Psoas muscle (tissue), 8 donors: ENCODE data around the gene CHPF2. TPM values are rescaled to one million over a fixed set of nuclear protein-coding genes. Genes with fewer than 3 reads are reported as not detected.
A peak's percentile ranks its signal among the peaks of the same experiment; 100 is the strongest.

ENCODE experiments used
- ATAC-seq, 4 donors: fragments of 200-7000 bp; cut with Tn5 transposase; one replicate each; pipeline ENCODE4 v1.9.1; 2020; ENCODE audit warnings: moderate library complexity in 3 of 4, mild to moderate bottlenecking in 2 of 4
- DNase-seq, 2 donors: peaks; one replicate each; pipeline ENCODE4 v3.0.0-alpha.2; 2020
- H3K27ac ChIP-seq: fragments of 200-600 bp; one replicate; pipeline ENCODE4 v1.8.0; 2022
- H3K27me3 ChIP-seq, 3 donors: fragments of 200-600 bp in 1 of 3; one replicate each; pipeline versions ENCODE4 v1.6.1 to v1.8.0; 2013 to 2022; ENCODE audit warnings: low read length in 2 of 3, mild to moderate bottlenecking in 2 of 3, moderate library complexity in 1 of 3; ENCODE audit not compliant: insufficient read depth in 3 of 3
- H3K36me3 ChIP-seq, 2 donors: fragments of 200-600 bp in 1 of 2; one replicate each; pipeline versions ENCODE4 v1.6.1 to v1.8.0; 2013 to 2022; ENCODE audit warnings: low read depth in 1 of 2, mild to moderate bottlenecking in 1 of 2, moderate library complexity in 1 of 2; ENCODE audit not compliant: insufficient read depth in 1 of 2
- H3K4me1 ChIP-seq: fragments of 200-600 bp; one replicate; pipeline ENCODE4 v1.8.0; 2022
- H3K4me3 ChIP-seq: fragments of 200-600 bp; one replicate; pipeline ENCODE4 v1.8.0; 2022; ENCODE audit warnings: mild to moderate bottlenecking
- H3K9me3 ChIP-seq: fragments of 200-600 bp; one replicate; pipeline ENCODE4 v1.8.0; 2022
- WGBS, 3 donors: extraction: QIAGEN DNeasy Blood & Tissue Kit; methylation state at CpG; one replicate each; pipeline versions ENCODE4 v1.1.6 to v1.1.7; 2013; 5-methylcytosine and 5-hydroxymethylcytosine counted together
- intact Hi-C, 2 donors: fragments of 100-400 bp; cut with DNase I; formaldehyde crosslinking; loops; one replicate each; pipeline versions ENCODE4 v1.11.0 to v1.14.2; 2022
- polyA plus RNA-seq, 3 donors: library from polyadenylated mRNA; stranded (reverse); fragments of 200-250 nt; gene quantifications; one replicate each; pipeline ENCODE4 v1.2.3, GENCODE V29; 2013
- total RNA-seq, 4 donors: library from RNA; stranded (reverse); fragmentation: NEBNext Ultra II Directional in 2 of 4; extraction: Animal tissue kit (Norgen Biotek cat#: 25700) in 2 of 4; gene quantifications; one replicate each; pipeline versions ENCODE4 v1.2.1 to v1.2.4, GENCODE V29; 2021 to 2023
- TF ChIP-seq, protein P1 (sequence below): fragments of 200-600 bp; IDR thresholded peaks from one replicate; pipeline ENCODE4 v1.8.0; 2022; ENCODE audit warnings: antibody characterized with exemption
- donor health status: healthy with polysubstance abuse.
- donor health status: DM: no; HTN: no; CAD: no; lungs with moderate emphysema.
- donor health status: Bipolar disorder and iron deficiency.
- donor health status: healthy.
- donor health status: DM: yes; HTN: yes; CAD: no.
- donor health status: DM: no; HTN: no; CAD: no.
- donor health status: DM: no; HTN: no; CAD: no.
- donor health status: DM: yes; HTN: yes; CAD: no.

The CHPF2 gene
- total and polyA plus RNA-seq, 7 donors, result 5.3 to 19.8 (median 10.1) TPM

GRCh38 chr7:151207804-151208203 lies 24.5 kb upstream of the CHPF2 start:
- Histone ChIP-seq H3K4me3 (no peak overlapping the region), H3K27me3 (peaks cover 0 to 16% (median 14%) of the 10 kb centered on the region in 3 donors), H3K4me1 (no peaks in the 10 kb centered on the region), H3K36me3 (peaks cover 4 to 18% of the 10 kb centered on the region in 2 donors), H3K27ac (no peak overlapping the region), H3K9me3 (no peaks in the 10 kb centered on the region)
- intact Hi-C loops, result no loop called here
- no peak for DNase-seq
- ATAC-seq, result peak in 2 of 4 donors; percentile 15 to 18
- TF ChIP-seq, protein P1, sequence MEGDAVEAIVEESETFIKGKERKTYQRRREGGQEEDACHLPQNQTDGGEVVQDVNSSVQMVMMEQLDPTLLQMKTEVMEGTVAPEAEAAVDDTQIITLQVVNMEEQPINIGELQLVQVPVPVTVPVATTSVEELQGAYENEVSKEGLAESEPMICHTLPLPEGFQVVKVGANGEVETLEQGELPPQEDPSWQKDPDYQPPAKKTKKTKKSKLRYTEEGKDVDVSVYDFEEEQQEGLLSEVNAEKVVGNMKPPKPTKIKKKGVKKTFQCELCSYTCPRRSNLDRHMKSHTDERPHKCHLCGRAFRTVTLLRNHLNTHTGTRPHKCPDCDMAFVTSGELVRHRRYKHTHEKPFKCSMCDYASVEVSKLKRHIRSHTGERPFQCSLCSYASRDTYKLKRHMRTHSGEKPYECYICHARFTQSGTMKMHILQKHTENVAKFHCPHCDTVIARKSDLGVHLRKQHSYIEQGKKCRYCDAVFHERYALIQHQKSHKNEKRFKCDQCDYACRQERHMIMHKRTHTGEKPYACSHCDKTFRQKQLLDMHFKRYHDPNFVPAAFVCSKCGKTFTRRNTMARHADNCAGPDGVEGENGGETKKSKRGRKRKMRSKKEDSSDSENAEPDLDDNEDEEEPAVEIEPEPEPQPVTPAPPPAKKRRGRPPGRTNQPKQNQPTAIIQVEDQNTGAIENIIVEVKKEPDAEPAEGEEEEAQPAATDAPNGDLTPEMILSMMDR, result no peak
- WGBS, 3 donors, result 19 to 36% (median 24%) methylated on average over 12 of the region's 12 CpGs

GRCh38 chr7:151208253-151208862 lies 23.9 kb upstream of the CHPF2 start:
- H3K4me3 ChIP-seq, result no peak overlapping the region
- DNase-seq (no peak), ATAC-seq (no peak)
- peaks cover 0 to 16% (median 14%) of the 10 kb centered on the region in 3 donors for H3K27me3 ChIP-seq
- WGBS, 3 donors, result 57 to 68% (median 61%) methylated on average over 9 of the region's 9 CpGs
- H3K27ac ChIP-seq, result no peak overlapping the region
- no peaks in the 10 kb centered on the region for H3K9me3 ChIP-seq
- TF ChIP-seq, protein P1, result no peak
- intact Hi-C loops, result no loop called here
- H3K4me1 ChIP-seq, result no peaks in the 10 kb centered on the region
- H3K36me3 ChIP-seq, result peaks cover 5 to 23% of the 10 kb centered on the region in 2 donors

DNA sequence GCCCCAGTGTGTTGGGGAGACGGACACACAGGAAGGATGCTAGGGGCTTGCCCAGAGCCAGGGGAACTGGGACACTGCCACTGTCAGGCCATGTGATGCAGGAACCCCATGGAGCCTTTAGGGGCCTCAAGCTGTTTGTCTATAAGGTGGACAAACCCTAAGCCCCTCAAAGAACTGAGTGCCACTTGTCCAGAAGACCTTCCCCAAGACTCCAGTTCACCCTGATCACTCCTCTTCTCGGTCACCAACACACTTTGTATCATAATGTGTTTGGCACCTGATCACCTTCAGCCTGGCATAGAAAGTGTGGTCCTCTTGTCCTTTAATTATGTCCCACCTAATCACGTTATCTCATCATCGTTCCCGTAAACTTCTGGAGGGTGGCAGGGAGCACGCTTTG lies 22.7 kb upstream of the CHPF2 start:
- no peak for ATAC-seq
- intact Hi-C loops, result no loop called here
- 81 to 86% (median 85%) methylated on average over 6 of the region's 6 CpGs for WGBS, 3 donors
- Histone ChIP-seq H3K9me3 (no peaks in the 10 kb centered on the region), H3K36me3 (peaks cover 5 to 36% of the 10 kb centered on the region in 2 donors), H3K27me3 (peaks cover 0 to 9% (median 9%) of the 10 kb centered on the region in 3 donors), H3K4me3 (no peak overlapping the region), H3K4me1 (no peaks in the 10 kb centered on the region), H3K27ac (no peak overlapping the region)
- TF ChIP-seq, protein P1, result no peak
- DNase-seq, result no peak

- 81 to 87% (median 86%) methylated on average over 17 of the region's 17 CpGs for WGBS, 3 donors
- no peak for ATAC-seq
These were observed 22.0 kb upstream of the CHPF2 start, which contains the start of gene H2BK1 for GRCh38 chr7:151210087-151210854. Gene H2BK1, minus strand, starts transcription at chr7:151210488. Its CDS starts 170 bp downstream, at chr7:151210318.

More at GRCh38 chr7:151210087-151210854, 22.0 kb upstream of the CHPF2 start, which contains the start of gene H2BK1:
- DNase-seq, result no peak
- Histone ChIP-seq H3K9me3 (no peaks in the 10 kb centered on the region), H3K36me3 (peaks cover 5 to 42% of the 10 kb centered on the region in 2 donors), H3K4me3 (no peak within 1 kb of the TSS), H3K27me3 (peaks cover 0 to 3% (median 2%) of the 10 kb centered on the region in 3 donors), H3K4me1 (no peaks in the 10 kb centered on the region), H3K27ac (no peak within 1 kb of the TSS)
- TF ChIP-seq, protein P1, result no peak
- intact Hi-C loops, result no loop called here
